ENCODE measurements around the gene CEP43. TPM values are rescaled to one million over a fixed set of nuclear protein-coding genes. Genes with fewer than 3 reads are reported as not detected.

CEP43 gene
- total and polyA plus RNA-seq, 10 of the 15 experiments (the other 5 are each of a cell fraction or from before 2014, with no cell fraction given) = 7.7 to 49.9 (median 24.6) TPM

DNA sequence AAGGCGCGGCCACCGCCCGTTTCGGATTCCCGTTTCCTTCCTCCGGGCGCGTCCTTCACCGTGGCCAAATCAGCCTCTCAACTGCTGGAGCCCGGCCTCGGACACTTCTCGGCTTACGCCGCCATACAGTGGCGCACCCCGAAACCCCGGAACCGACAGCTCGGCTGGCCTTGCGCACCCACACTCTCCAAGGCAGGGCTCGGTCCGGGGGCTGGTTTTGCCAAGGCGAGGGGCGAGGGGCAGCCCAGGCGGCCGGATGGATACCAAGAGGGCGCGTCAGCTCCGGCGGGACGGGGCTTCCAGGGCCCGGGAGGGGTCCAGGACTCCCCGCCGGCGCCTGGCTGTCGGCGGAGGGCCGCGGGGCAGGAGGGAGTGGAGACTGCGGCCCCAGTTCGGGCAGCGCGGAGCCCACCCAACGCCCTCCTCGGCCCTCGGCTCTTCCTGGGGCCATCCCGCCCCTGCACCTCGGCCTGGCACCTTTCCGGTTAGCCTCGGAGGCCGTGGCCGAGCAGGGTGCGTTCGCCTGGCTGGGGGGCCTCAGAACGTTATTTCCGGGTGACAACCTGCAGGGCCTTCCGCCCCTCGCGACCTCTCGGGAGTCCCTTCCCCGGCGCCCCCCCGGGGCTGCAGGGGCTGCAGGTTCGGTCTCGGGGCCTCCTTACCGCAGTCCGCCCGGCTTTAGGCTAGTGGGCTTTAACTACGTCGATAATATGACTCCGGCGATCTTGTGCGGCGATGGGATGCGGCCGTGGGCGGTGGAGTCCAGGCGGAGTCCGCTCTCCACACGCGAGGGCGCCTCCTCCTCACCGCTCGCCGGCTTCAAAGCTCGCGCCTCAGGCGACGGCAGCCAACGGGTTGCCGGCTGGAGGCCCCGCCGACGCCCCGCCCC is 697 bp upstream of the CEP43 start (continued):
- TF ChIP-seq SMAD1 (IDR thresholded peaks at IDR 0.05; ENCODE audit: low read depth, partially characterized antibody) (no peak), ZNF274 (IDR thresholded peaks at IDR 0.05; ENCODE audit: insufficient read depth, insufficient read length) (no peak), POLR2AphosphoS5 (IDR thresholded peaks at IDR 0.05; ENCODE audit: low read length) (peak; percentile 57; the same call in 1 of the 2 replicates), ZNF24 (IDR thresholded peaks at IDR 0.05) (no peak), ASH2L (IDR thresholded peaks at IDR 0.05; ENCODE audit: borderline replicate concordance, low read depth) (no peak), SIN3A (IDR thresholded peaks at IDR 0.05; ENCODE audit: low read depth, low read length) (peak; percentile 99), FOXM1 (IDR thresholded peaks at IDR 0.05; ENCODE audit: low read depth, low read length) (no peak), RFX5 (IDR thresholded peaks at IDR 0.05; ENCODE audit: low read depth, low read length) (no peak), EGR1 (IDR thresholded peaks at IDR 0.05; ENCODE audit: borderline replicate concordance in 1 of 2, low read depth in 2 of 2, low read length in 2 of 2) (peak in 1 of 2 experiments; percentile 38; a peak in 1 of 3 replicates), RAD51 (IDR thresholded peaks at IDR 0.05) (no peak), SP1 (IDR thresholded peaks at IDR 0.05; ENCODE audit: low read depth, low read length) (peak; percentile 66), GATAD2B (conservative IDR thresholded peaks at IDR 0.05; ENCODE audit: low read depth) (peak; percentile 16), TCF3 (IDR thresholded peaks at IDR 0.05; ENCODE audit: borderline replicate concordance, insufficient read depth, low read depth, low read length) (no peak), ATF7 (IDR thresholded peaks at IDR 0.05; ENCODE audit: low read depth) (no peak), BMI1 (IDR thresholded peaks at IDR 0.05; ENCODE audit: borderline replicate concordance) (no peak), ZNF207 (IDR thresholded peaks at IDR 0.05; ENCODE audit: borderline replicate concordance) (no peak), RB1 (IDR thresholded peaks at IDR 0.05; ENCODE audit: borderline replicate concordance) (no peak), ZZZ3 (IDR thresholded peaks at IDR 0.05; ENCODE audit: control insufficient read depth, insufficient read length, low read depth) (no peak)
- TF ChIP-seq, protein P1, sequence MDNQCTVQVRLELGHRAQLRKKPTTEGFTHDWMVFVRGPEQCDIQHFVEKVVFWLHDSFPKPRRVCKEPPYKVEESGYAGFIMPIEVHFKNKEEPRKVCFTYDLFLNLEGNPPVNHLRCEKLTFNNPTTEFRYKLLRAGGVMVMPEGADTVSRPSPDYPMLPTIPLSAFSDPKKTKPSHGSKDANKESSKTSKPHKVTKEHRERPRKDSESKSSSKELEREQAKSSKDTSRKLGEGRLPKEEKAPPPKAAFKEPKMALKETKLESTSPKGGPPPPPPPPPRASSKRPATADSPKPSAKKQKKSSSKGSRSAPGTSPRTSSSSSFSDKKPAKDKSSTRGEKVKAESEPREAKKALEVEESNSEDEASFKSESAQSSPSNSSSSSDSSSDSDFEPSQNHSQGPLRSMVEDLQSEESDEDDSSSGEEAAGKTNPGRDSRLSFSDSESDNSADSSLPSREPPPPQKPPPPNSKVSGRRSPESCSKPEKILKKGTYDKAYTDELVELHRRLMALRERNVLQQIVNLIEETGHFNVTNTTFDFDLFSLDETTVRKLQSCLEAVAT (IDR thresholded peaks at IDR 0.05) = no peak
- TF ChIP-seq, protein P2, sequence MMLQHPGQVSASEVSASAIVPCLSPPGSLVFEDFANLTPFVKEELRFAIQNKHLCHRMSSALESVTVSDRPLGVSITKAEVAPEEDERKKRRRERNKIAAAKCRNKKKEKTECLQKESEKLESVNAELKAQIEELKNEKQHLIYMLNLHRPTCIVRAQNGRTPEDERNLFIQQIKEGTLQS (IDR thresholded peaks at IDR 0.05; ENCODE audit: borderline replicate concordance, extremely low read depth, low read depth, low read length) = no peak
- TF ChIP-seq, protein P3, sequence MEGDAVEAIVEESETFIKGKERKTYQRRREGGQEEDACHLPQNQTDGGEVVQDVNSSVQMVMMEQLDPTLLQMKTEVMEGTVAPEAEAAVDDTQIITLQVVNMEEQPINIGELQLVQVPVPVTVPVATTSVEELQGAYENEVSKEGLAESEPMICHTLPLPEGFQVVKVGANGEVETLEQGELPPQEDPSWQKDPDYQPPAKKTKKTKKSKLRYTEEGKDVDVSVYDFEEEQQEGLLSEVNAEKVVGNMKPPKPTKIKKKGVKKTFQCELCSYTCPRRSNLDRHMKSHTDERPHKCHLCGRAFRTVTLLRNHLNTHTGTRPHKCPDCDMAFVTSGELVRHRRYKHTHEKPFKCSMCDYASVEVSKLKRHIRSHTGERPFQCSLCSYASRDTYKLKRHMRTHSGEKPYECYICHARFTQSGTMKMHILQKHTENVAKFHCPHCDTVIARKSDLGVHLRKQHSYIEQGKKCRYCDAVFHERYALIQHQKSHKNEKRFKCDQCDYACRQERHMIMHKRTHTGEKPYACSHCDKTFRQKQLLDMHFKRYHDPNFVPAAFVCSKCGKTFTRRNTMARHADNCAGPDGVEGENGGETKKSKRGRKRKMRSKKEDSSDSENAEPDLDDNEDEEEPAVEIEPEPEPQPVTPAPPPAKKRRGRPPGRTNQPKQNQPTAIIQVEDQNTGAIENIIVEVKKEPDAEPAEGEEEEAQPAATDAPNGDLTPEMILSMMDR (IDR thresholded peaks at IDR 0.05 in 2 of 3, conservative IDR thresholded peaks at IDR 0.05 in 1 of 3; ENCODE audit: control insufficient read depth in 2 of 3, extremely low read depth in 1 of 3, insufficient read depth in 1 of 3, low read depth in 3 of 3, low read length in 3 of 3) = peak in 1 of 3 experiments; percentile 36; a peak in 1 of 6 replicates
- TF ChIP-seq, protein P4, sequence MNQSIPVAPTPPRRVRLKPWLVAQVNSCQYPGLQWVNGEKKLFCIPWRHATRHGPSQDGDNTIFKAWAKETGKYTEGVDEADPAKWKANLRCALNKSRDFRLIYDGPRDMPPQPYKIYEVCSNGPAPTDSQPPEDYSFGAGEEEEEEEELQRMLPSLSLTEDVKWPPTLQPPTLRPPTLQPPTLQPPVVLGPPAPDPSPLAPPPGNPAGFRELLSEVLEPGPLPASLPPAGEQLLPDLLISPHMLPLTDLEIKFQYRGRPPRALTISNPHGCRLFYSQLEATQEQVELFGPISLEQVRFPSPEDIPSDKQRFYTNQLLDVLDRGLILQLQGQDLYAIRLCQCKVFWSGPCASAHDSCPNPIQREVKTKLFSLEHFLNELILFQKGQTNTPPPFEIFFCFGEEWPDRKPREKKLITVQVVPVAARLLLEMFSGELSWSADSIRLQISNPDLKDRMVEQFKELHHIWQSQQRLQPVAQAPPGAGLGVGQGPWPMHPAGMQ (IDR thresholded peaks at IDR 0.05; ENCODE audit: borderline replicate concordance) = no peak
